HG03521 (cell line): Measurements from ENCODE around the gene CNOT9.

Experiments
- ATAC-seq: cut with Tn5 transposase; IDR thresholded peaks from one replicate; pipeline ENCODE4 v1.9.1; 2021; ENCODE audit warnings: mild to moderate bottlenecking, moderate library complexity; ENCODE audit not compliant: unreplicated experiment

The CNOT9 gene

GRCh38 chr2:218643751-218644310, 75.2 kb downstream of the CNOT9 start:
- no peak for ATAC-seq

GRCh38 chr2:218644721-218645120, 76.1 kb downstream of the CNOT9 start:
- no peak for ATAC-seq

DNA sequence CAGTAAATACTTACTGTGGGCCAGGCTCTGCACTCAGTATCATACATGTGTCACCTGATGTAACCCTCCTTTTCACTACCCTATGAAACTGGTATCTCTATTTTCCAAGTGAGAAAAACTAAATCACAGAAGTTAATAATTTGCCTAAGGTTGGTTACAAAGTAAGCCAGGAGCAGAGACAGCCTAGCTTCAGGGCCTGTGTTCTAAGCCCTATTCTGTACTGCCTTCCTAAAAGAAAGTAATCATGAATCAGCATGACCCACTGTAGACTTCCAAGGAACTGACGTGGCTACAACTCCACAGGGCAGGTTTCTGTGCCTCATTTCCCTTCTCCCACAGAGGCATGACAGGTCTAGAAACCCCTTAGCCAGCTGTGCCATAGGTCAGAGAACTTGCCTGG, 76.5 kb downstream of the CNOT9 start:
- ATAC-seq = no peak
